Left kidney (tissue), 2 donors: ENCODE measurements around the gene DDIT3. TPM values are rescaled to one million over a fixed set of nuclear protein-coding genes. Genes with fewer than 3 reads are reported as not detected.
"Not testable (repeated sequence)": the region's sequence is repeated elsewhere in the genome, so short reads cannot be mapped to it uniquely, and the experiment has no call there.

Experiments used
- DNase-seq: peaks from one replicate; pipeline ENCODE4 v3.0.0-alpha.2; 2013
- polyA plus RNA-seq: library from polyadenylated mRNA; unstranded; fragments of 120-200 nt; gene quantifications from one replicate; pipeline ENCODE4 v1.2.1, GENCODE V29; 2013; ENCODE audit not compliant: insufficient read length

The DDIT3 gene
- polyA plus RNA-seq, 1 donor, result 25.4 TPM

DNA sequence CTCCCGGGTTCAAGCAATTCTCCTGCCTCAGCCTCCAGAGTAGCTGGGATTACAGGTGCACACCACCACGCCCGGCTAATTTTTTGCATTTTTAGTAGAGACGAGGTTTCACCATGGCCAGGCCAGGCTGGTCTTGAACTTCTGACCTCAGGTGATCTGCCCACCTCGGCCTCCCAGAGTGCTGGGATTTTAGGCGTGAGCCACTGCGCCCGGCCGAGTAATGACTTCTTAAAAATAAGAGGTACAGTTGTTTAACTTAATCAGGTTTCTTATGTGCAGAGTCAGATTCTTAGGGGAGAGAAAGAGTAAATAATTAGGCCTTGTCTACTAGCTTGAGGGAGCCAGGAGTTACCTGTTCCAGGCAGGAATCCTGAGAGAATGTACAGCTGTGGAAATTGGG, 6.1 kb downstream of the DDIT3 start:
- DNase-seq, result not testable (repeated sequence)

GRCh38 chr12:57513677-57514076, 6.6 kb downstream of the DDIT3 start:
- not testable (repeated sequence) for DNase-seq

- no peak for DNase-seq
These were observed 7.0 kb downstream of the DDIT3 start for GRCh38 chr12:57513266-57513665.

GRCh38 chr12:57512665-57513064, 7.6 kb downstream of the DDIT3 start:
- DNase-seq, result no peak

GRCh38 chr12:57511588-57512325, 8.6 kb downstream of the DDIT3 start:
- DNase-seq, result no peak

- no peak for DNase-seq
These were observed 9.2 kb downstream of the DDIT3 start for GRCh38 chr12:57511161-57511560.

- not testable (repeated sequence) for DNase-seq
These were observed 12.5 kb downstream of the DDIT3 start for GRCh38 chr12:57507796-57508195.

DNA sequence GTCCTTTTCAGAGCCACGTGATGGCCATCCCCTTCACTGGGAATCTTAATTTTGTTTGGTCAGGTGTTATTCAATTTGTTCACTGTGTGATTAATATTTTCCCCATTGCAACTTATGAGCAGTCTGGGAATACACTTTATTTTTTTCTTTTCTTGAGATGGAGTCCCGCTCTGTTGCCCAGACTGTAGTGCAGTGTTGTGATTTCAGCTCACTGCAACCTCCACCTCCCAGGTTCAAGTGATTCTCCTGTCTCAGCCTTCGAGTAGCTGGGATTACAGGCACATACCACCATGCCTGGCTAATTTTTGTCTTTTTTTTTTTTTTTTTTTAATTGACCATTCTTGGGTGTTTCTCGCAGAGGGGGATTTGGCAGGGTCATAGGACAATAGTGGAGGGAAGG, 13.8 kb downstream of the DDIT3 start:
- not testable (repeated sequence) for DNase-seq

GRCh38 chr12:57502311-57502969, 17.9 kb downstream of the DDIT3 start:
- DNase-seq, result not testable (repeated sequence)

- no peak for DNase-seq
These were observed 20.1 kb downstream of the DDIT3 start for GRCh38 chr12:57500213-57500612.

GRCh38 chr12:57498571-57498970, 21.7 kb downstream of the DDIT3 start:
- no peak for DNase-seq

DNA sequence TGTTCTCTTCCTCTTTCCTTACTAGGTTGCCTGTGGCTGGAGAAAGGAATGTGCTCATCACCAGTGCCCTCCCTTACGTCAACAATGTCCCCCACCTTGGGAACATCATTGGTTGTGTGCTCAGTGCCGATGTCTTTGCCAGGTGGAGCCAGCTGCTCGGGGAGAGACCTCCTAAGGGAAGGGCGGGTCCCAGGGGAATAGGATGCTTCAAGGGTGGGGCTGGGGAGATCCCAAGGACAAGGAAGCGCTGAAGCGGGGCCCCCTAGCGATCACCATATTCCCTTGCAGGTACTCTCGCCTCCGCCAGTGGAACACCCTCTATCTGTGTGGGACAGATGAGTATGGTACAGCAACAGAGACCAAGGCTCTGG, 22.2 kb downstream of the DDIT3 start:
- no peak for DNase-seq

- no peak for DNase-seq
These were observed 22.8 kb downstream of the DDIT3 start for GRCh38 chr12:57497223-57498131.

DNA sequence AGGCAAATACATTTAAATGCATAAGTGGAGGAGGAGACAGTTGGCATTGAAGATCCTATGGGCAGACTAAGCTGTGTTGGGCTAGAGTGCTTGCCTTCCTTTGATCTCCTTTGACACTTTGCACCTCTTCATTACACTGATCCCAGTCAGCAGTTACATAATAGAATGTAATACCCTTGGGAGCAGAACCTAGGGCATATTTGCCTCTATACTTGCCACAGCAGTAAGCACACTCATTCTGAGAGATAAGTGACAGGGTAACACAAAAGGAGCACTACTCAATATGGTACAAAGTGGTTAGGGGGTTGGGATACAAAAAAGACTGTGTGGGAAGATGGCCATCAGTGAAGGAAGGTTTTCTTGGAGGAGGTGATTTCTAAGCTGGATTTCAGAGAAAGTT, 23.5 kb downstream of the DDIT3 start:
- no peak for DNase-seq

DNA sequence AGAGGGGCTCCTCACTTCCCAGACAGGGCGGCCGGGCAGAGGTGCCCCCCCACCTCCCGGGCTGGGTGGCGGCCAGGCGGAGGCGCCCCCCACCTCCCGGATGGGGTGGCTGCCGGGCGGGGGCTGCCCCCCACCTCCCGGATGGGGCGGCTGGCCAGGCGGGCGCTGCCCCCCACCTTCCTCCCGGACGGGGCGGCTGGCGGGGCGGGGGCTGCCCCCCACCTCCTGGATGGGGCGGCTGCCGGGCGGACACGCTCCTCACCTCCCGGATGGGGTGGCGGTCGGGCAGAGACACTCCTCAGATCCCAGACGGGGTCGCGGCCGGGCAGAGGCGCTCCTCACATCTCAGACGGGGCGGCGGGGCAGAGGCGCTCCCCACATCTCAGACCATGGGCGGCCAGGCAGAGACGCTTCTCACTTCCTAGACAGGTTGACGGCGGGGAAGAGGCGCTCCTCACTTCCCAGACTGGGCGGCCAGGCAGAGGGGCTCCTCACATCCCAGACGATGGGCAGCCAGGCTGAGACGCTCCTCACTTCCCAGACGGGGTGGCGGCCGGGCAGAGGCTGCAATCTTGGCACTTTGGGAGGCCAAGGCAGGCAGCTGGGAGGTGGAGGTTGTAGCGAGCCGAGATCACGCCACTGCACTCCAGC, 25.1 kb downstream of the DDIT3 start:
- not testable (repeated sequence) for DNase-seq

GRCh38 chr12:57491393-57492280, 28.7 kb downstream of the DDIT3 start:
- DNase-seq, result no peak

DNA sequence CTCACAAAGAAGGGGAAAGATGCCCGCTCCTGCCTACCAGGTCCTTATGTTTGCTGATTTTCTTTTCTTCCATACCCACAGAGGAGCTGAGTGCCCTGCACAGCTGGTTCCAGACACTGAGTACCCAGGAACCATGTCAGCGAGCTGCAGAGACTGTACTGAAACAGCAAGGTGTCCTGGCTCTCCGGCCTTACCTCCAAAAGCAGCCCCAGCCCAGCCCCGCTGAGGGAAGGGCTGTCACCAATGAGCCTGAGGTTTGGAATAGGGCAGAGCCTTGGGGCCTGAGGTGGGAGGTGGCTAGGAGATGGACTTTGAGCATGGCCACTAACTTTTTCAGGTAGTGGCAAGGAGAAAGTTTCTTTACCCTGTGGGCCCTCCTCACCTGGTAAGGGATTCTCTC, 30.2 kb downstream of the DDIT3 start:
- no peak for DNase-seq

DNA sequence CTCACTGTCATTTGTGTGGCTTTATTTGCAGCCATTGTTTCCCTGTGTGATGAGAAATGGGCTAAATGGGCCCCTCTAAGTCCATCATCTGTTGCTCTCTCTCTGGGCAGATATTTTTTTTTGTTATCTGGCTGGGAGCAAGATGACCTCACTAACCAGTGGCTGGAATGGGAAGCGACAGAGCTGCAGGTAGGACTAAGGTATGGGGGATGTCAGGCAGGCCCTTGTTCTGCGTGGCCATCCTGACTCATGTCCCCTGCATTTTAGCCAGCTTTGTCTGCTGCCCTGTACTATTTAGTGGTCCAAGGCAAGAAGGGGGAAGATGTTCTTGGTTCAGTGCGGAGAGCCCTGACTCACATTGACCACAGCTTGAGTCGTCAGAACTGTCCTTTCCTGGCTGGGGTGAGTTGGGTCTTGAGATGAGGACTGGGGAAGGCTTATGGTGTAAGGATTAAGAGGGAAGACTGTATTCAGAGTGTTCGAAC, 31.1 kb downstream of the DDIT3 start:
- DNase-seq, result no peak

DNA sequence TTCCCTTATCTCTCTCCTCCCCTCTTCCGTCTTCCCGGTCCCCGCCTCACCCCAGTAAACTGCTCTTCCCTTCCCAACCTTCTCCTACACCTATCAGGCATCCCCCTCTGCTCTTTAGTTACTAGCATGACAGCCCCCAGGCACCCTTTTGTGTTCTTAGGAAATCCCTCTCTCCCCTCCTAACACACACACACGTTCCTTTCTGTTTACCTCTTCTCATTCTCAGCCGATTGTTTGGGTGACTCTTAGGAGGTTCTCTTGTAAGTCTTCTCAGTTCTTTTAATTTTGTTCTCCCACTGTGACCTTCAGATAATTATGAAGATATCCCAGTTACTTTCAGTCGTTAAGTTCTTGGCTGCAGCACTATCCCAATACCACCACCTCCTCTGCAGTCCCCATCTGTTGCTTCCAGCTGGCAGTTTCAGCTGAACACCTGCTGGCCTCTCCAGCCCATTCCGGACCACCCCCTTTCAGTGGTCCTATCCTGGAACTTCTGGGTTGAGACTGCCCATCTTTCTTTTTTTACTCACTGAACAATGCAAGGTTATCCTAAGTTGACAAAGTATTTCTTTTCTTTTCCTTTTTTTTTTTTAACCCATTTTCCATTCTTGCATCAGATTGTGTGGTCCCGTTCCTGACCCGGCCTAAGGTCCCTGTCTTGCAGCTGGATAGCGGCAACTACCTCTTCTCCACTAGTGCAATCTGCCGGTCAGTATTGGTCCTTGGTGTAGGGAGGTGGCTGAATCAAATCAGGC, 31.7 kb downstream of the DDIT3 start:
- no peak for DNase-seq
